Fibroblast of lung (primary cell): ENCODE results near the gene ZBTB40.

ENCODE experiments used
- CTCF ChIP-seq, 2 donors: IDR thresholded peaks in 1 of 2; conservative IDR thresholded peaks in 1 of 2; 1 replicate in 1 of 2; 2 replicates in 1 of 2; pipeline ENCODE4 v1.5.1; 2011 to 2012; ENCODE audit warnings: low read length in 2 of 2, control low read depth in 1 of 2, inconsistent platforms in 1 of 2, low read depth in 1 of 2, mild to moderate bottlenecking in 1 of 2
- EZH2 ChIP-seq: IDR thresholded peaks from 2 replicates; pipeline ENCODE4 v1.5.1; 2012; ENCODE audit warnings: low read length, control low read depth, mild to moderate bottlenecking; ENCODE audit errors: missing control alignments

- no peak for TF ChIP-seq CTCF (conservative IDR thresholded peaks at IDR 0.05 in 1 of 2, IDR thresholded peaks at IDR 0.05 in 1 of 2; ENCODE audit: low read depth in 1 of 2, low read length in 2 of 2)
- no peak for TF ChIP-seq EZH2
Measured at GRCh38 chr1:22526098-22526497, 74.4 kb downstream of the ZBTB40 start.
